HG03060 (cell line): Measurements from ENCODE around the gene BRAF.
"Not testable (repeated sequence)": the region's sequence is repeated elsewhere in the genome, so short reads cannot be mapped to it uniquely, and the experiment has no call there.

Experiments
- ATAC-seq: cut with Tn5 transposase; IDR thresholded peaks from one replicate; pipeline ENCODE4 v1.9.1; 2021; ENCODE audit warnings: low read depth, moderate number of reproducible peaks; ENCODE audit not compliant: unreplicated experiment

The BRAF gene

DNA sequence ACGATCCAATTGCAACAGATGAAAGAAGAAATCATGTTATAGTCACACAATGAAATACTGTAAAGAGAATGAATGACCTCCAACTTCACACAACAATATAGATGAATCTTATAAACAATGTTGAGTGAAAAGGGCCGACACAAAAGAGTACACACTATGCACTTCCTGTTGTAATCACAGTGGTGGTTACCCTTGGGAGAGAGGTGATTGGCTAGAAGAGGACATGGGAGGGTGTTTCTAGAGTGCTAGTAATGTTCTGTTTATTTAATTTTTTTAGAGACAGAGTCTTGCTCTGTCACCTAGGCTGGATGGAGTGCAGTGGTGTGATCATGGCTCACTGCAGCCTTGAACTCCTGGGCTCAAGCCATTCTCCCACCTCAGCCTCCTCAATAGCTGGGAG, 145.8 kb downstream of the BRAF start:
- ATAC-seq = no peak

DNA sequence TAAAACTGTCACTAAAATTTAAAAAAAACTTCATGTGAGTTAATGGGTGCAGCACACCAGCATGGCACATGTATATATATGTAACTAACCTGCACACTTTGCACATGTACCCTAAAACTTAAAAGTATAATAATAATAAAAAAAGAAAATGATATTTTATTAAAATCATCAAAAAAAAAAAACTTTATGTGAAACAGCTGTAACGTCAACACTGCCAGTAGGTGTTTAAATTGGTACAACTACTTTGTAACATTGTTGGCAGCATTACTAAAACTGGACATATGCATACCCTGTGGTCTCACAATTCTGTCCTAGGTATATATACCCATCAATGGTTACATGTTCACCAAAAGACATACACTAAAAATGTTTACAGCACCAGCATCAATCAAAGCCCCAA, 146.2 kb downstream of the BRAF start:
- no peak for ATAC-seq

DNA sequence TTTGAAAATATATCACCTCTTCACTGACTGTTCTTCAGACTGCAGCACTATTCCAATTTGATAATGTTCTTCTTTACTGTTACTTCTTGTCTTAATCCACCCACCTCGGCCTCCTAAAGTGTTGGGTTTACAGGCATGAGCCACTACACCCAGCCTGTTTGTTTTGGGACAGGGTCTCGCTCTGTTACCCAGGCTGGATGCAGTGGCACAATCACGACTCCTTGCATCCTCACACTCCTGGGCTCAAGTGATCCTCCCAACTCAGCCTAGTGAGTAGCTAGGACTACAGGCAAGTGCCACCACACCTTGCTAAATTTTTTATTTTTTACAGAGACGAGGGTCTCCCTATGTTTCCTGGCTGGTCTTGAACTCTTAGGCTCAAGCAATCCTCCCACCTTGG, 150.4 kb downstream of the BRAF start:
- no peak for ATAC-seq

DNA sequence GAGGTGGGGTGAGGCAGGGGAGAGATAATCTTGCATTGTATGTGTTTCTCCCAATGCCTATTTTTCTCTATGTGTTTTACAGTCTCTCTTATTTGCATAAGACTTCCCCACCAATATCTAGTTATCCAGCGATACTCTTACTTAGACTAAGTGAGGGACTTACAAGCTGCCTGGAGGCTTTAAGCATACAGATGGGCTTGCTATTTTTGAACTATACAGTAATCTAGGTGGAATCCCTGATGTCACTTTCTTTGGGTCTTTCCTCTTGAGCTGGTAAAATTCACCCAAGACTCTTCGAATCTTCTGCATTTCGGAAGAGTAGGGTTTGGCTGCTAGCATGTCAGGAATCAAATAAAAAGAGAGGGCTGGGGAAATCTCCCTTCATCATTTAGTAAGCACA, 151.6 kb downstream of the BRAF start:
- ATAC-seq = no peak

DNA sequence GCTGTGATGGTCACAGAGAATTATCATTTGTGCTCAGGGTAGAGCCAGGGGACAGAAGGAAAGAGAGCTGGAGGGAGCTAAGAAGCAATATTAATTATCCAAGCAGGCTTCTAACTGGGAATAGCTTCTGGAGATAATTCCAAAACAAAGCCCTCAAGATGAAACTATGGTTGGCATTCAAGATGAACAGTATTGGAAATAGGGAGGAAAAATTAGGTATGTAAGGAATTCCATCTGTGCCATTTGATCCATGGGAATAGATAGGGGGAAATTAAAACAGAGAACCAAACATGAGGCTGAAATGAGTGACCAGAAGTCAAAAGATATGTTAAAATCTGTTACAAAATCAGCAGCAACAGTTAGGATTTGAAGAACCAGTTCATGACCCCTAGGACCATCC, 152.9 kb downstream of the BRAF start:
- ATAC-seq = no peak

DNA sequence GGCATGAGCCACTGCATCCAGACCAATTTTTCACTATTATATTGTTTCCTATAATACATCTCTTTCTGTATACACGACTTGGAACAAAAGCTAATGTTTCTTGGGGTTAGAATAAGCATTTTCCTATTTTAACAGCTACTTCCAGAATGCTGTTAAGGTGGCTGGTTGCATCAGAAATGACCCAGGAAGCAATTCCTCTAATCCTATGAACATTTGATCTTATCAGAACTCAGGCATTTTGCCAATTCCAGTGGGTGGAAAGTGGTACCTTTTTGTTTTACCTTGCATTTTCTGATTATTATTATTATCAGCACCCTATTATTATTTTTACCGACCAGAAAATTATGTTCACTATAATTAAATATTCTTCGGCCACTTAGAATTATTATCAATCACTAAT, 154.9 kb downstream of the BRAF start:
- ATAC-seq = no peak

DNA sequence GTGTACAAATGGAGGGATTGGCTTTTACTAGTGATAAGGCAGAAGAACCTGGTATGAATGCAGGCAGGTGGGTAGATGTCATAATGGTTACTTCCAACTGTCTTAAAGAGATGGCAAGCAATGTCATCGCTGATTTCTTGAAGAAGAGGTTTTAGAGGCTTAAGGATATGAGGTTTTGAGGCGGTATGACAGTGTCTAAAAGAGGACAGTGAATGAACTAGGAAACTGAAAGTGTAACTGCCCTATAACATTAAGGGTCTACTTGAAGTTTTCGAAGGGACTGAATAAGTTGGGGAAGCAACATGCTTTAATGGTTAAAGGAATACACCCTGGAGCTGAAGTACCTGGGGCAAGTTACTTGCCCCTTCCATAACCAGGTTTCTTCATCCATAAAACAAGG, 157.3 kb downstream of the BRAF start:
- no peak for ATAC-seq

DNA sequence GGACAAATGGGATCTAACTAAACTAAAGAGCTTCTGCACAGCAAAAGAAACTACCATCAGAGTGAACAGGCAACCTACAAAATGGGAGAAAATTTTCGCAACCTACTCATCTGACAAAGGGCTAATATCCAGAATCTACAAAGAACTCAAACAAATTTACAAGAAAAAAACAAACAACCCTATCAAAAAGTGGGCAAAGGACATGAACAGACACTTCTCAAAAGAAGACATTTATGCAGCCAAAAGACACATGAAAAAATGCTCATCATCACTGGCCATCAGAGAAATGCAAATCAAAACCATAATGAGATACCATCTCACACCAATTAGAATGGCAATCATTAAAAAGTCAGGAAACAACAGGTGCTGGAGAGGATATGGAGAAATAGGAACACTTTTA, 159.3 kb downstream of the BRAF start:
- not testable (repeated sequence) for ATAC-seq

DNA sequence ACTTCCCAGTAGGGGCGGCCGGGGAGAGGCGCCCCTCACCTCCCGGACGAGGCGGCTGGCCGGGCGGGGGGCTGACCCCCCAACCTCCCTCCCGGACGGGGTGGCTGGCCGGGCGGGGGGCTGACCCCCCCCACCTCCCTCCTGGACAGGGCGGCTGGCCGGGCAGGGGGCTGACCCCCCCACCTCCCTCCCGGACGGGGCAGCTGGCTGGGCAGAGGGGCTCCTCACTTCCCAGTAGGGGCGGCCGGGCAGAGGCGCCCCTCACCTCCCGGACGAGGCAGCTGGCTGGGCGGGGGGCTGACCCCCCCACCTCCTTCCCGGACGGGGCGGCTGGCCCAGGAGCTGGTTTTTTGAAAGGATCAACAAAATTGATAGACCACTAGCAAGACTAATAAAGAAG, 161.6 kb downstream of the BRAF start:
- ATAC-seq = not testable (repeated sequence)

DNA sequence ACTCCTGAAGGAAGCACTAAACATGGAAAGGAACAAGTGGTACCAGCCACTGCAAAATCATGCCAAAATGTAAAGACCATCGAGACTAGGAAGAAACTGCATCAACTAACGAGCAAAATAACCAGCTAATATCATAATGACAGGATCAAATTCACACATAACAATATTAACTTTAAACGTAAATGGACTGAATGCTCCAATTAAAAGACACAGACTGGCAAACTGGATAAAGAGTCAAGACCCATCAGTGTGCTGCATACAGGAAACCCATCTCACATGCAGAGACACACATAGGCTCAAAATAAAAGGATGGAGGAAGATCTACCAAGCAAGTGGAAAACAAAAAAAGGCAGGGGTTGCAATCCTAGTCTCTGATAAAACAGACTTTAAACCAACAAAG, 163.4 kb downstream of the BRAF start:
- ATAC-seq = not testable (repeated sequence)

DNA sequence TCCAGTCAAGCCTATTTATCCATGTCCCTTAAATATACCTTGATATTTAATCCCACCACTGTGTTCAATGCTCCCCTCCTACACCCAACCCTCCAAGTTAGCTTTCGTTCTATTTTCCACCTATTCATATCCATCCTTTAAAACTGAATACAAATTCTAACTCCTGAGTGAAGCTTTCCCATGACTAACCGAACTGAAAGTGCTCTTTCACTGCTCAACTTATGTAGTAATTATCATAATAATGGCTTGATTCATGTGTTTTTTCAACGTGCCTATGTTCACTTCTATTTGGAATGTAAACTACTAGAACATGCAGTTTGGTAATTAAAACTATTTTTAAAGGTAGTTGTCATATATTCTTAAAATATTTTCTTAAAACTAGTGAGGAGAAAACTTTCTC, 170.2 kb downstream of the BRAF start:
- no peak for ATAC-seq

DNA sequence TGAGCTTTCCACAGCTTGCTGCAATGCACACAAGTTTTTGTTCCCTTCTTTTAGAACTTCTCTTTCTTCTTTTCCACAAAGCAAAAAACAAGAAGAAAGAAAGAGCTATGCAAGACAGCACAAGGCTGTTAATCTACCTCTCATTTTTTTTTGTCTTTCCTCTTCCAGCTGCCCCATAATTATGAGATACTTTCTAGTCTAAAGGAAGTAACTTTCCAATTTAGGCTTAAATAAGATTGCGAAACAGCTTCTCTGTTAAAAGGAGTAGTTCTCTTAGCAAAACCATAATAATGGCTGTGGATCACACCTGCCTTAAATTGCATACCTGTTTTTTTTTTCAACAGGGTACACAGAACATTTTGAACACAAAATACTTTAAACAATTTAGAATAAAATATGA, 172.2 kb downstream of the BRAF start:
- no peak for ATAC-seq

DNA sequence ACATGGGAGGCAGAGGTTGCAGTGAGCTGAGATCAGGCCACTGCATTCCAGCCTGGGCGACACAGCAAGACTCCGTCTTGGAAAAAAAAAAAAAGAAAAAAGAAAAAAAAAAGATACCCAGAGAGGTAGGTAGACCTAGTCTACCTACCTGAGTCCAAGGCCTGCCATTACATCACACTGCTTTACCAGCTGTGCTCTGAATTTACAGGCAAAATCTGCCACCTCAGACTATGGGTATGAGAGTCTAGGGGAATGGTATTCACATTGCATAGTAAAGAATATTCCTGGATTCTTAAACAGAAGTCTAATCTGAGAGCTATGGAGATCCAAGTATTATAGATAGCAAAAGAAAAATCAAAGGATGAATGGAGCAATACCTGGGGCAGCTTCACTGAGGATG, 178.0 kb downstream of the BRAF start:
- ATAC-seq = no peak

DNA sequence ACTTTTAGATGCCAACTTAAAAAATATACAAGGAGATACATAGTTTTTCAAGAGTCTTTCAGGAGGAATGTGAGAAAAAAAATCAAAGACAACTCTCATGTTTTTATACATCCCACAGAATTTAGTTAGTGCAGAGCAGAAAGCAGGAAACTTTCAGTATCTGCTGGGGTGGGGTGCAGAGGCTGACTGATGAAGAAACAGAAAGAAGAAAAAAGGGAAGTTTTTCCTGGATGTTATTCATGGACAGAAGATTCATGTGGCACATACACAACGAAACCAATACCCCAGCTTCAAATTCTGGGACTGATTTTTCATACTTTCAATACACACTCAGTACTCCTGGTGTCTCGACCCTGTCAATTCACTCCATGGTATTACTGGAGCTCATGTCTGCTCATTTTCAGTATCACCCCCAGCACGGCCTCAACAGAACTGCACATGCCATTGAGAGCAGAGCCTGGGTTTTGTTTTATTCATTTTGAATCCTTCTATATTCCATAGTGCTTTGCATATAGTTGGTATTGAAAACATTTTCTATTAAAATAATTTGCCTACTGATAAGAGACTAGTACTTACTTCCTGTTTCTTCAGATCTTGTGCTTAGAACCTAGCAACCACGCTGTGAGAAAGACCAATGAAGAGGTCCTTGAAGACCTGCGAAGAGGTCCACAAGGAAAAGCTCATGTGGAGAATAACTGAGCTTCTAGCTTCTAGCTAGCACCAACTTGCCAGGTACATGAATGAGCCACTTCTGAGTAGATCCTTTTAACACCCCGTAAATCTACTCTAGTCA, 179.3 kb downstream of the BRAF start:
- ATAC-seq = no peak

DNA sequence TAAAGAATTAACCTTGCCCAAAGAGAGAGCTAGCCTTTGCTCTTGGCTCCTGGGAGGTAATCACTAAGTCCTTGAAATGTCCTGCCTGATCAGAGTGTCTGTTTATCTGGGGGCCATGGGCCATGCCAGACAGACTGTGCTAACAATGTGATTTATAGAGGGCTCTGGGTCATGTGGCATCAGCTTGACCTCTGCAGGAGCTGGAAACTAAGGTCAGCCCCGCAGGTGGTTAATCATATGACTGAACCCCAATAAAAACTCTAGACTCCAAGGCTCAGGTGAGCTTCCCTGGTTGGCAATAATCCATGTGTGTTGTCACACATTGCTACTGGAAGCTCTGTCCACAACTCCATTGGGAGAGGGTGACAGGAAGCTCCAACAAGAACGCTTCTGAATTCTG, 180.7 kb downstream of the BRAF start:
- ATAC-seq = no peak

DNA sequence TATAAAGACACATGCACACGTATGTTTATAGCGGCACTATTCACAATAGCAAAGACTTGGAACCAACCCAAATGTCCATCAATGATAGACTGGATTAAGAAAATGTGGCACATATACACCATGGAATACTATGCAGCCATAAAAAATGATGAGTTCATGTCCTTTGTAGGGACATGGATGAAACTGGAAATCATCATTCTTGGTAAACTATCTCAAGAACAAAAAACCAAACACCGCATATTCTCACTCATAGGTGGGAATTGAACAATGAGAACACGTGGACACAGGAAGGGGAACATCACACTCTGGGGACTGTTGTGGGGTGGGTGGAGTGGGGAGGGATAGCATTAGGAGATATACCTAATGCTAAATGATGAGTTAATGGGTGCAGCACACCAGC, 181.5 kb downstream of the BRAF start:
- not testable (repeated sequence) for ATAC-seq

DNA sequence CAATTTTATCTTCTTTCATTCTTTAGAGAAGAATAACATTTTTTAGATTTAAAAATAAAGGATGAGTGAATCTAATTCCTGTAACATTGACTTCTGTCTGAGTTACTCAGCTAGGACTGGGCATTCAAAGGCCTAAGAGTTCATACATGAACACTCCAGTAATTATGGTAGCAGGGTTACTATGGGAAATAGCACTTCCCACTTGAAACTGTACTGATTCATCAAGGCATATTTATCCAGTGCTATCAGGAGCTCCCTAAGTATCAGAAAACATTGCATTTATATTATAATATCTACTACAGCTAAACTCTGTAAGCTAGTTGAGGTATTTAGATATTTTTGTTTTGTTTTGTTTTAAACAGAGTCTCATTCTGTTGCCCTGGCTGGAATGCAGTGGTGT, 186.4 kb downstream of the BRAF start:
- no peak for ATAC-seq

DNA sequence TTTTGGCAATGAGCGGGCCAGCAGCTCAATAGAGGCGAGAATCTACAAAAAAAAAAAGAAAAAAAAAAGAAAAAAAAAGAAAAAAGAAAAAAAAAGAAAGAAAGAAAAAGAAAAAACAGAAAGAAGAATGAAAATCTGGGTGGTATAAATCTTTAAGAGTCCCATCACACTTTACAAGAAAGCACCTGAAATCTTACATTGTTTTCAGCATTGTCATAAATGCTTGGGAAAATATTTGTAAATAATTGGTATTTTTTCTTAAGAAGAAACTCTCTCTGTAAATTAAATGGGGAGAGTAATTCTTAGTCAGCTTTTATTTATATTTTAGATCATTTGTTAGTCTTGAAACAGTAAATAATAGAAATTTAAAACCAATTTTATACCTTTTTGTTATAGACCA, 190.0 kb downstream of the BRAF start:
- ATAC-seq = no peak

DNA sequence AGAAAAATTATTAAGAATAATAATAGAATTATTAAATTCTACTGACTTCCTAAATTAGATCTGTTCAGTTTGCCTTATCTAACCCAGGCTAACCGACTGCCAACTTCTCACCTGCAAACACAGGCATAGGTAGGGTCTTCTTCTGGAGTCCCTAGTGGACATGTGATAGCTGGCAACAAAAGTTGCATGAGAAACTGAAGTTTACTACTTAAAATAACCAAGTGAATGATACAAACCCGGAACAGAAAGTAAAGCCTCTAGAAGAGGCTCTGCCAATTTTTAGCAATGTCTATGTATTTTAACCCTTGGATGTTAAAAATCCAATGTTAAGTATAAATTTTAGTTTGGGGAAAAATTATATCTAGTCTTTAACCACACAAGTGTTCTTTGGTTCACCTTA, 190.6 kb downstream of the BRAF start:
- no peak for ATAC-seq

DNA sequence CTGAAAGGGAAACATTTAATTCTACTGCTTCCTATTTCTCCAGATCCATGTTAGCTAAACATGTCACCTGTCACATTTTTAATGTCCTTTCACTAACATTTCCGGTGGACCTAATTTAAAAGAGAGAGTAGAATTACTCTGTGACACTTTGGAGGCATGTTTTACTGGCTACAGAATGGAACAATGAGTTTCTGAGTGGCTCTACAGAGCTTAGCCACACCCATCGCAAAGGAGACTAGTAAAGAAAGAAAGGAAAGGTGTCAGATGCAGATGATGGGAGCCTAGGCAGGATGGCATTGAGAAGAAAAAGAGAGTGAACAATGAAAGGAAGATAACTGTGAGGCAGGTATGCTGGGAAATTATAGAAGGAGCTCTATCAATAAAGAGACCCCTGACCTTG, 192.3 kb downstream of the BRAF start:
- ATAC-seq = no peak

DNA sequence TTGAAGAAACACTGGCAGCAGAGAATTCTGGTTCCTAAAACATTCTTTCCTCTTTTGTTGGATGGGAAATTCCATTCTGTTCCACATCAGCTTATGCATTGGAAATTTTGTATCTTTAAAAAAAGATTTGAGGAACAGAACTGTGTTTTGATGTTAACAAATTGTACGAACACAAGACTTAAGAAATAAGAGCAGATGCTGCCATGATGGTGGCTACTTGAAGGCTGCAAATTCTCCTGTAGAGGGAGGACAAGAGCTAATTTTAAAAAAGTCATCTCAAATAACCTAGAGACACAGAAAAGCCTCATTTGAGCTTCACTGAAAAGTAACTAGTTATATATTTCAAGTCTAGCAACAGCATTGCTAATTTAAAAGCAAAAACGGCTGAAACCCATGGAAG, 198.4 kb downstream of the BRAF start:
- no peak for ATAC-seq

DNA sequence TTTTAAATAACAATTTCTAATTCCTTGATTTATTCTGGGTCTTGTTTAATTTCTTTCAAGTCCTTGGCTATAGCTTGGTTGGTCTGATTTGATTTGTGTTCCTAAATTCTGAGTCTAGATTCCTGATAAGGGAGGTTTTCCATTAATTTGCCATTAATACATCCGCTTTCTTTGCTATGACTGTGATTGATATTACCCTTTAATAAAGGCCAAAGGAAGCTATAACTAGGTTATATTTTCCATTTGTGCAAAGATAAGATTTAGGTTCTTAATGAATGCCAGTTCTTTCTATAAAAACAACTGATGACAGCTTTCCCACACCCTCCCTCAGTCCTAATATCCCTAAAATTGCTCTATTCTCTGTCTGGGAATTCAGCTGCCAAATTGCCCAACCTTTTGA, 200.0 kb downstream of the BRAF start:
- ATAC-seq = no peak

DNA sequence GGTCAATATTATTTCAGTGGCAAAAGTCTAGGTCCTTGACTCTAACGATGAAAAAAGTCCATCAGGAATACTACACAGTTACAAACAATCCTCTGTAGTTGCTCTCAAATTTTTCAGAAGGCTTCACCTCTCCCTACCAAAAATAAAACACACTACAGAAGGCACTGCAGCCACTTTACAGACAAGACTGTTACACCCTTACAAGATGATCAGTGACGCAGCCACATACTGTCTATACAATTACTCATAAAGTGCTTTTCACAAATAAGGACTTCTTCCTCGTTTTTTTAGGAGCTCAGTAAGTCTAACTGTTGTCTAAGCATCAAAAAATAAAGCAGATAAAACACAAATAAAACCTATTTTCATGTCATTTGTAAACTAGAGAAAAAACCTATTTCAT, 201.2 kb downstream of the BRAF start:
- ATAC-seq = no peak
